Fibroblast of skin of left quadriceps (primary cell): ENCODE measurements around the gene BFSP2.
A peak's percentile ranks its signal among the peaks of the same experiment; 100 is the strongest.

Experiments
- DNase-seq, 2 experiments: peaks; one replicate each; pipeline ENCODE4 v3.0.0-alpha.2; 2013; ENCODE audit warnings: low read depth in 2 of 2

Gene BFSP2

DNA sequence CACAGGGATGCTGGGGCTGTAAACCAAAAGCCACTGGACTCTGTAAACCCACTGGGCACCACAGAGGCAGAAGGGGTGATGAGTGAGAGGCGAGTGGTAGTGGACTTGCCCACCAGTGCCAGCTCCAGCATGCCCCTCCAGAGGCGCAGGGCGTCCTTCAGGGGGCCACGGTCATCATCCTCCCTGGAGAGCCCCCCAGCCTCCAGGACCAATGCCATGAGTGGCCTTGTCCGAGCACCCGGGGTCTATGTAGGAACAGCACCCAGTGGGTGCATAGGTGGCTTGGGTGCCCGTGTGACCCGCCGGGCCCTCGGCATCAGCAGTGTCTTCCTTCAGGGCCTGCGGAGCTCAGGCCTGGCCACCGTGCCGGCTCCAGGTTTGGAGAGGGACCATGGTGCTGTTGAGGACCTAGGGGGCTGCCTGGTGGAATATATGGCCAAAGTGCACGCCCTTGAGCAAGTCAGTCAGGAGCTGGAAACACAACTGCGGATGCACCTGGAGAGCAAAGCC lies at the start of gene BFSP2:
Gene BFSP2, plus strand, starts transcription at position 51 of the 510 bp plus-strand sequence. Its CDS starts 28 bp downstream, at position 79.
- DNase-seq, result no peak

GRCh38 chr3:133354721-133355120 lies 45.1 kb upstream of the BFSP2 start:
- DNase-seq, result no peak

DNA sequence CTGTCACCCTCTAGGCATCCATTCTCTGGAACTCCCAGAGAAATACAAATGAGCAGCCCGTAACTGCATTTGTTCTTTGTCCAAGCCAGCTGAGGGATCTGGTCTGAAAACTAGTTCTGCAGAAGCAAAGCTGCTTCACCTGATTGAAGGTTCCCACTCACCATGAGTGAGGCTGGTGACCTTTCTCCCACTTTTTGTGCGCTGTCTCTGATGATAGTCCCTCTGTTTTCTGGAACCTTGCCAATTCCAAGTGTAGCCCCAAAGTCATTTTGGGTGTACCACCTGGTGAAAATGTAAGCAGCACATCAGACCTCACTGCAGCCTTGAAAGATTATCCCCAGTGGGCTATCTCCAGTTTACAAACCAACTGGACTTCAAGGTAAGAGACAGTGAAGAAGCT lies 39.4 kb upstream of the BFSP2 start:
- no peak for DNase-seq

DNA sequence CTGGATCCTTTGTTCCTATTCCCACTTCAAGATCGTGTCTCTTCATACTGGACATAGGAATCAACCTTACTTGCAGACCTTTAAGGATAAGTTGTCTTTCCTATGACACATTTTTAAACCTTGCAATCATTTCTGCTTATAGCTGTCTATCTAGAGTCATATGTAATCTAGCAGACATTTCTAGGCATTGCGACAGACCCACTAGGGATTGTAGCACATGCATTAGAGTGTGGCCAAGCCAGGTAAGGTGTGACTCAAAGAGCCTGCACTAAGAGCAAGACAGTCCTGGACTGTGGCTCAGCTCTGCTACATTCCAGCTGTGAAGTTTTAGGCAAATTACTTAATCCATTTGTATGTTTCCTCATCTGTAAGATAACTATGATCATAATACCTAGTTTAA lies 38.8 kb upstream of the BFSP2 start:
- DNase-seq, result no peak

DNA sequence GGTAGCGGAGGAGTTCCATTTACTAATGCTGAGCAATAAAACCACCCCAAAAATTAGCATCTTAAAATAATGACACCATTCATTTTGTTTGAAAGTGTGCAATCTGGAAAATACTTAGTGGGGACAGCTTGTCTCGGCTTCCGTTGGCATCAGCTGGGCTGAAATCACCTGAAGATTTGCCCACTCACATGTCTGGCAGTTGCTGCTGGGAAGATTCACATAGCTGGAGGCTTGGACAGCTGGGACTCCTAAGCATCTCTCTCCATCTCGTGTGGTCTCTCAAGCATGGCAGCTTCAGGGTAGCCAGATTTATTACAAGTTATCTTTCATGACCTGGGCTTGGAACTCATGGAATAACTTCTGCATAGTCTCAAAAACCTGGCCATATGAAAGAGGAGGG lies 38.4 kb upstream of the BFSP2 start:
- no peak for DNase-seq

GRCh38 chr3:133362539-133362938 lies 37.3 kb upstream of the BFSP2 start:
- DNase-seq, result no peak

DNA sequence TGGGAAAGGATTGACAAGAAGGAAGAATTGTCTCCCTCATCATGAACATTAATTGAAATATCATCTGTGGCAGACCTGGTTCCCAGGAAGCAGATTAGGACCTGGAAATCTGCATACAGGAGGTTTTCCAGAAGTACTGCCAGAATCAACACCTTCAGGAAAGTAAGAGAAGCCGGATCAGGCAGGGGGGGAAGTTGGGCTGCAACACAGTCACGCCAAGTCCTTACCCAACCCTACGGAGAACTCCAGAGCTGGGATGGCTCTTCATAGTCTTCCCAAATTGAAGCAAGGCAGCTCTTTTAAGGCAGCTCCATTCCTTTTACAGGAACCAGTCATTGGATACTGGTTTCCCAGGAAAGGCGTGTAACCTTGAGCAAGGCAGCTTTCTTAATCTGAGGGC lies 35.2 kb upstream of the BFSP2 start:
- DNase-seq, result no peak

DNA sequence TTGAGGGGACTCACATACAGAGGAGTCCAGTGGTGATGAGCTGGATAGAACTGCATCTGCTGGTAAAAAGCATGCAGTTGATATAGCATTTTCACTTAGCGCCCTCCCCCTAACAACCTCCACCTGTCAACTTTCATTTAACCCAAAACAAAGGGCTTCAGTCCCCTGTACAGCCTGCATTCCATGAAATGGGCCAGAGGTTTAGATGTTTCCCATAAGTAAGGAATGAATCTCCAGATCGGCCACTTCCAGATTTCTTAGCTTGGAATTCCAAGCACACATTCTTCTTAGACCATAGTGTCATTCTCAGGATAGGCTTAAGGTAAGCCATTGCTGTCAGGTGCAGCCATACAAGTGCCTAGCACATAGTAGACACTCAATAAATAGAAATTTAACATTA lies 32.9 kb upstream of the BFSP2 start:
- DNase-seq, result no peak

DNA sequence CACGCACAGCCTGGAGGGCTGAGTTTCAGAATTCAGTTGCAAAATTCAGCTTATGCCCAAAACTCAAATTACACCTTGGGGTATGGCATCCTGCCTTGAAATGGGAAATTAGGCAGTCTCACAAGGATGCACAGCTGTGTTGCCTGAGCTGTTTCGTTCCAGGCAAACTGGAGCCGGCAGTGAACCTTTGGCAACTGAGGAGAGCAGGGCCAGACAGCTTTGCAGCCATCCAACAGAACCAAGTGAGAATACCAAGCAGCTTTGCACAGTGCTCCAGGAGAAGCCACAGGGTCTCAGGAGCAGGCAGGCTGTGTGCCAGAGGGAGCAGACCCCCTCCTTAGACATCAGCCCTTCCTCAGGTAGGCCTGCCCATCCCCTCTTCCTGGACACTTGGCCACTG lies 32.5 kb upstream of the BFSP2 start:
- DNase-seq, result no peak

GRCh38 chr3:133367956-133368355 lies 31.9 kb upstream of the BFSP2 start:
- DNase-seq, result no peak

- DNase-seq, result no peak
Measured at GRCh38 chr3:133368371-133369067, 31.3 kb upstream of the BFSP2 start.

GRCh38 chr3:133369068-133369440 lies 30.8 kb upstream of the BFSP2 start:
- no peak for DNase-seq

DNA sequence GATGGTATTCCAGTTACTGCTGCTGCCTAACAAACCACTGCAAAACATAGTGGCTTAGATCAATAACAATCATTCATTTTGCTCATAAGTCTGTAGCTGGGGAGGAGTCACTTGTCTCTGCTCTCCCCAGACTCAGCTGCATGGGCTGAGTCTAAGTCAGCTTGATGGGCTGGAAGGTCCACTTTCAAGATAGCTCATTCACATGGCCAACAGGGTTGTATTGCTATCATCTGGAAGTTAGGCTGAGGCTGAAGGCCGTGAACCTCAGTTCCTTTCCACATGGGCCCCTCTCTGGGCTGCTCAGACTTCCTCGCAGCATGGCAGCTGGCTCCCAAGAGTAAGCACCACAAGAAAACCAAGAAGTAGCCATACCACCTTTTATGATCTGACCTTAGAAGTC lies 28.7 kb upstream of the BFSP2 start:
- no peak for DNase-seq

GRCh38 chr3:133371676-133372075 lies 28.2 kb upstream of the BFSP2 start:
- no peak for DNase-seq

DNA sequence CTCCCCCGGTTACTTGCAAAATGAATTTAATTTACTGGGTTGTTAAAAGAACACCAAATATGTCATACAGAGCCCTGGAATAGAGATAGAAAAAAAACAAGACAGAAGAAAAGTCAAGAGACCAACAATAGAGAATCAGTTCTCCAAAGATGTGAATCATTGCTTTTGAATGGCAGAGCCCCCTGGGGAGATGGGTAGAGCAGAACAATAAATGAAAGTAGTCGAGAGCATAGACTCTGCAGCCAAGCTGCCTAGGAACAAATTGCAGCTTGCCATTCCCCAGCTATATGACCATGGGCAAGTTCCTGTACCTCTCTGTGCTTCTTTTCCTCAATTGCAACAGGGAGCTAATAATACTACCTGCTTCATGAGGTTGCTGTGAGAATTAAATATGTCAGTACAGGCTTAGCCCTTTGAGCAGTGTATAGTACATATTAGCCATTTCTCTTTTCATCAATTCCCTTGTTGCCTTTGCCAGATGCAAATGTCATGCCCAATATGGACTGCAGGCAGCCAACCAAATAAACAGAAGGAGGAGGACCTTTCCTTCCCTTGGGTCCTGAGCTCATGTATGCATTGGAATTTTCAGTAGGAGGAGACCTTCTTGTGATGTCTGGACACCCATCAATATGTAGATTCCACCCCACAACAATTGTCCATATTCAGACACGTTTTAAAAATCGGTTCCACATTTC lies 25.0 kb upstream of the BFSP2 start:
- DNase-seq, result no peak

DNA sequence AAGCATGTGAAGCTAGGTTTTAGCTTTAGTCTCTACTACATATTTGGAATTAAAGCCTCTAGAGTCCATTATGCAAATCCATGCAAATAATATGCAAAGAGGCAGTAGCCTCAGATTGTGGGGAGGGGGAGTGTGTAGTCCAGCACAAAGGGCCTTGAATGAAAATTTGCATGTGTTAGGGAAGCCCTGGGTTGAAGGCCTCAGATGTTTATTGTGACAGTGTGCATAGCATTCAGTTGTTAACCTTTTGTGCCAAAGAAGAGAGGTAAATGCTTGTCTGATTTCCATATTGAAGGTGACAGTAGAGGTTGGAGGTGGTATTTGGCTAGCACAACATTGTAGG lies 24.5 kb upstream of the BFSP2 start:
- DNase-seq, result no peak

DNA sequence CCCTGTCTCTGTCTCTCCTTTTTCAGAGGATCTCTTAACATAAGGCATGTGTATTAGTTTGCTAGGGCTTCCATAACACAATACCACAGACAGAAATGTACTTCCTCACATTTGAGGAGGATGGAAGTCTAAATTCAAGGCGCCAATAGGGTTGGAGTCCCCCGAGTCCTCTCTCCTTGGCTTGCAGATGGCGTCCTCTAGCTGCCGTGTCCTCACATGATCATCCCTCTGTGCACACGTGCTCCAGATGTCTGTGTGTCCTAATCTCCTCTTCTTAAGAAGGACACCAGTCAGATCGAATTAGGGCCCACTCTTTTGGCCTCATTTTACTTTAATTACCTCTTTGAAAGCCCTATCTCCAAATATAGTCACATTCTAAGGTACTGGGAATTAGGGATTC lies 23.0 kb upstream of the BFSP2 start:
- DNase-seq, result no peak

- peak; percentile 18 to 27 for DNase-seq
Measured at GRCh38 chr3:133377396-133377795, 22.5 kb upstream of the BFSP2 start.

DNA sequence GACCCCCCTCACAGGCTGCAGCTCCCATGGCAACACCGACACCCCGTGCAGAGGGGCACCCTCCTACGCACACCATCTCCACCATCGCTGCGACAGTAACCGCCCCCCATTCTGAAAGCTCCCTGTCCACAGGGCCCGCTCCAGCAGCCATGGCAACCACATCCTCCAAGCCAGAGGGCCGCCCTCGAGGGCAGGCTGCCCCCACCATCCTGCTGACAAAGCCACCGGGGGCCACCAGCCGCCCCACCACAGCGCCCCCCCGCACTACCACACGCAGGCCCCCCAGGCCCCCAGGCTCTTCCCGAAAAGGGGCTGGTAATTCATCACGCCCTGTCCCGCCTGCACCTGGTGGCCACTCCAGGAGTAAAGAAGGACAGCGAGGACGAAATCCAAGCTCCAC lies 19.9 kb upstream of the BFSP2 start:
- no peak for DNase-seq

- DNase-seq, result no peak
Measured at GRCh38 chr3:133380481-133381225, 19.2 kb upstream of the BFSP2 start.

GRCh38 chr3:133381346-133382109 lies 18.3 kb upstream of the BFSP2 start:
- DNase-seq, result no peak

- no peak for DNase-seq
Measured at GRCh38 chr3:133383175-133383574, 16.7 kb upstream of the BFSP2 start.
